HL-60 (cell line): Measurements from ENCODE around the gene ARHGAP21.
"Not testable (repeated sequence)": the region's sequence is repeated elsewhere in the genome, so short reads cannot be mapped to it uniquely, and the experiment has no call there.

Experiments
- DNase-seq, 2 experiments: peaks; one replicate each; pipeline ENCODE4 v3.0.0-alpha.2; 2010 to 2020; ENCODE audit warnings: low read depth in 1 of 2, low spot score in 1 of 2
- H3K27ac ChIP-seq: fragments of 250-450 bp; sonication (Bioruptor Pico); replicated peaks from 2 replicates; pipeline ENCODE4 v1.5.1; 2020; ENCODE audit warnings: mild to moderate bottlenecking, moderate library complexity
- H3K27me3 ChIP-seq: fragments of 250-450 bp; sonication (Bioruptor Pico); 2 replicates; pipeline ENCODE4 v1.5.1; 2021; ENCODE audit warnings: mild to moderate bottlenecking, moderate library complexity; ENCODE audit not compliant: insufficient read depth, poor library complexity, severe bottlenecking
- H3K4me3 ChIP-seq: replicated peaks from 2 replicates; pipeline ENCODE4 v1.5.1; 2011; ENCODE audit warnings: mild to moderate bottlenecking, control low read depth, low read length; ENCODE audit not compliant: insufficient read depth
- CTCF ChIP-seq: IDR thresholded peaks from one replicate; pipeline ENCODE4 v1.5.1; 2011; ENCODE audit warnings: low read length, control low read depth, inconsistent platforms; ENCODE audit not compliant: insufficient read depth
- GABPA ChIP-seq: IDR thresholded peaks from 2 replicates; pipeline ENCODE4 v1.6.1; 2012; ENCODE audit warnings: low read depth
- POLR2AphosphoS5 ChIP-seq: IDR thresholded peaks from 2 replicates; pipeline ENCODE4 v1.6.1; 2012; ENCODE audit warnings: low read depth
- REST ChIP-seq: IDR thresholded peaks from 2 replicates; pipeline ENCODE4 v1.6.1; 2012; ENCODE audit warnings: low read depth; ENCODE audit not compliant: insufficient replicate concordance
- SPI1 ChIP-seq: IDR thresholded peaks from 2 replicates; pipeline ENCODE4 v1.6.1; 2012; ENCODE audit warnings: low read depth, mild to moderate bottlenecking, borderline replicate concordance

Gene ARHGAP21

GRCh38 chr10:24762161-24762924, 38.7 kb upstream of the ARHGAP21 start:
- H3K27ac ChIP-seq: no peak overlapping the region
- no peak for DNase-seq
- TF ChIP-seq POLR2AphosphoS5: no peak
- H3K4me3 ChIP-seq: no peak overlapping the region
- no peaks in the 10 kb centered on the region for H3K27me3 ChIP-seq

- no peak for DNase-seq
- Histone ChIP-seq H3K27ac (no peak overlapping the region), H3K4me3 (no peak overlapping the region), H3K27me3 (no peaks in the 10 kb centered on the region)
- no peak for TF ChIP-seq SPI1
- no peak for TF ChIP-seq CTCF
- no peak for TF ChIP-seq REST
- TF ChIP-seq GABPA: no peak
- TF ChIP-seq POLR2AphosphoS5: no peak
Measured at GRCh38 chr10:24759672-24760071, 36.0 kb upstream of the ARHGAP21 start.

GRCh38 chr10:24758254-24758653, 34.6 kb upstream of the ARHGAP21 start:
- DNase-seq, H3K27me3 ChIP-seq: not testable (repeated sequence)

GRCh38 chr10:24756283-24756682, 32.6 kb upstream of the ARHGAP21 start:
- no peak for TF ChIP-seq CTCF
- DNase-seq: no peak
- Histone ChIP-seq H3K27me3 (no peaks in the 10 kb centered on the region), H3K4me3 (no peak overlapping the region), H3K27ac (no peak overlapping the region)

More at GRCh38 chr10:24758254-24758653, 34.6 kb upstream of the ARHGAP21 start:
- H3K27ac ChIP-seq, H3K4me3 ChIP-seq: not testable (repeated sequence)

GRCh38 chr10:24751716-24752115, 28.0 kb upstream of the ARHGAP21 start:
- TF ChIP-seq SPI1: no peak
- no peak for TF ChIP-seq GABPA
- no peak for TF ChIP-seq CTCF
- TF ChIP-seq POLR2AphosphoS5: no peak
- no peak for TF ChIP-seq REST
- H3K27ac ChIP-seq: no peak overlapping the region
- H3K27me3 ChIP-seq: no peaks in the 10 kb centered on the region
- H3K4me3 ChIP-seq: no peak overlapping the region
- DNase-seq: no peak
